Thyroid gland (tissue), 4 donors: ENCODE measurements around the gene IFT27. TPM values are rescaled to one million over a fixed set of nuclear protein-coding genes. Genes with fewer than 3 reads are reported as not detected.

Source experiments
- DNase-seq, 2 donors: peaks; one replicate each; pipeline ENCODE4 v3.0.0-alpha.2; 2019
- H3K27ac ChIP-seq, 3 donors: fragments of 200-600 bp; sonication (generic); 1 replicate in 2 of 3; 2 replicates in 1 of 3; pipeline ENCODE4 v1.5.1; 2016 to 2019; ENCODE audit warnings: mild to moderate bottlenecking in 1 of 3, moderate library complexity in 1 of 3
- H3K27me3 ChIP-seq: fragments of 200-600 bp; sonication (generic); one replicate; pipeline ENCODE4 v1.5.1; 2019
- H3K36me3 ChIP-seq, 2 donors: fragments of 200-600 bp; sonication (generic); one replicate each; pipeline ENCODE4 v1.5.1; 2016 to 2019
- H3K4me1 ChIP-seq, 2 donors: fragments of 200-600 bp; sonication (generic); one replicate each; pipeline ENCODE4 v1.5.1; 2017 to 2019
- H3K4me3 ChIP-seq, 3 donors: fragments of 200-600 bp; sonication (generic); replicated peaks in 1 of 3; 1 replicate in 2 of 3; 2 replicates in 1 of 3; pipeline ENCODE4 v1.5.1; 2016; ENCODE audit warnings: mild to moderate bottlenecking in 1 of 3
- H3K9me3 ChIP-seq: fragments of 200-600 bp; sonication (generic); one replicate; pipeline ENCODE4 v1.5.1; 2017
- POLR2A ChIP-seq, 2 donors: fragments of 450-650 bp; IDR thresholded peaks; one replicate each; pipeline ENCODE4 v1.6.1; 2017; ENCODE audit warnings: antibody characterized with exemption in 2 of 2, mild to moderate bottlenecking in 2 of 2, moderate library complexity in 1 of 2
- WGBS, 2 donors: methylation state at CpG; one replicate each; pipeline ENCODE4 v1.1.5; 2017; 5-methylcytosine and 5-hydroxymethylcytosine counted together
- intact Hi-C: fragments of 100-400 bp; cut with DNase I; formaldehyde crosslinking; loops from one replicate; pipeline ENCODE4 v1.15.1; 2023
- total RNA-seq, 4 donors: library from RNA; depleted of rRNA; stranded (reverse); fragments of >200 nt; gene quantifications; one replicate each; pipeline ENCODE4 v1.2.3, GENCODE V29; 2016
- TF ChIP-seq, protein P1 (sequence below), 6 experiments: fragments of 200-600 bp in 3 of 6; fragments of 450-650 bp in 3 of 6; sonication (generic) in 3 of 6; IDR thresholded peaks; one replicate each; pipeline ENCODE4 v1.5.1; 2016 to 2019; ENCODE audit warnings: antibody characterized with exemption in 6 of 6, mild to moderate bottlenecking in 2 of 6, inconsistent platforms in 1 of 6, moderate library complexity in 1 of 6

IFT27 gene
- total RNA-seq, 4 donors from 2014 or later = 25.1 to 39.2 (median 36.3) TPM

DNA sequence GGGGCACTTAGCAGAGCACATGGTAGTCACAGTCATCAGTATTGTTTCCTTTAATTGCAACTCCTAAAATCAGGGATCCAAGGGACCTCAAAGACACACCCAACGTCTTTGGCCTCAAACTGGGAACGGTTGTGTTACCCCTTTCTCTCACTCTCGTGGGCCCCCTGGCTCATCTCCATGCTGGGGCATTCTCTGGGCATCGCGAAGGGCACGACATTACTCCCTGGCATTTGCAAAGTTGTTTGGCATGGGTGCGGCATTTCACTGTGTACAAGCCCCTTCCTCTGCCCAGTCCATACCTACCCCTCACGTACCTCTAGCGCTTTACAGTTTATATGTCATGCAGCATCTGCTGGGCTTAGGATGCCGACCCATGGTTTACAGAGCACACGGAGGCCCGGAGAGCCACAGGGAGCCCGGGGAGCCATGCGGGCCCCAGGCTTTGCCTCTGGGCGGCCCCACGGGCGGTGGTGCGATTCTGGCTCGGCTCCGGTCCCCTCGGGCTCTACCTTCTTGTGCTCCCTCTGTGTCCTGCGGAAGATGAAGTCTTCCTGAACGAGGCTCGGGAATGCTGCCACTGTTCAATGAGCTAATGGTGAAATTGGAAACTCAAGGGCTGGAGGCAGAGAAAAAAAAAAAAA, 50.4 kb downstream of the IFT27 start:
- 63 to 66% methylated on average over 16 to 24 of the region's 24 CpGs for WGBS, 2 donors
- no peak for DNase-seq

DNA sequence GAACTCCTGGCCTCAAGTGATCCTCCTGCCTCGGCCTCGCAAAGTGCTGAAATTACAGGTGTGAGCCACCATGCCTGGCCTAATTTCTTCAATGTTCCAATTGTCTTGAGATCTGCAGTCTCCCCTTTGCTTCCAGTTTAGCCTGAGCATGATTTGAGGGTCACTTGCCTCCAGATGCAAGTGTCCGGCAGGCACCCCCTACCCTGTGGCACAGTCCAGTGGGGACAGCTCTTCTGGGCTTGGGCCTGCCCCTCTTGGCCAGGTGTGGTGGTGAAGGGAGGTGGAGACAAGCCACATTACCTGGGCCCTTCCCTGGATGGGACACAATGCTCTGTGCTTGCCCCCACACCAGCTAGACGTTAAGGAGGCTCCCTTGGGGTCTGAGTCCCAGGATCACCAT, 51.1 kb downstream of the IFT27 start:
- DNase-seq = no peak
- Histone ChIP-seq H3K27me3 (no peaks in the 10 kb centered on the region), H3K4me1 (no peaks in the 10 kb centered on the region), H3K4me3 (no peak overlapping the region), H3K36me3 (no peaks in the 10 kb centered on the region), H3K27ac (no peak overlapping the region), H3K9me3 (no peaks in the 10 kb centered on the region)
- TF ChIP-seq, protein P1, sequence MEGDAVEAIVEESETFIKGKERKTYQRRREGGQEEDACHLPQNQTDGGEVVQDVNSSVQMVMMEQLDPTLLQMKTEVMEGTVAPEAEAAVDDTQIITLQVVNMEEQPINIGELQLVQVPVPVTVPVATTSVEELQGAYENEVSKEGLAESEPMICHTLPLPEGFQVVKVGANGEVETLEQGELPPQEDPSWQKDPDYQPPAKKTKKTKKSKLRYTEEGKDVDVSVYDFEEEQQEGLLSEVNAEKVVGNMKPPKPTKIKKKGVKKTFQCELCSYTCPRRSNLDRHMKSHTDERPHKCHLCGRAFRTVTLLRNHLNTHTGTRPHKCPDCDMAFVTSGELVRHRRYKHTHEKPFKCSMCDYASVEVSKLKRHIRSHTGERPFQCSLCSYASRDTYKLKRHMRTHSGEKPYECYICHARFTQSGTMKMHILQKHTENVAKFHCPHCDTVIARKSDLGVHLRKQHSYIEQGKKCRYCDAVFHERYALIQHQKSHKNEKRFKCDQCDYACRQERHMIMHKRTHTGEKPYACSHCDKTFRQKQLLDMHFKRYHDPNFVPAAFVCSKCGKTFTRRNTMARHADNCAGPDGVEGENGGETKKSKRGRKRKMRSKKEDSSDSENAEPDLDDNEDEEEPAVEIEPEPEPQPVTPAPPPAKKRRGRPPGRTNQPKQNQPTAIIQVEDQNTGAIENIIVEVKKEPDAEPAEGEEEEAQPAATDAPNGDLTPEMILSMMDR (IDR thresholded peaks at IDR 0.05) = no peak
- TF ChIP-seq POLR2A (IDR thresholded peaks at IDR 0.05) = no peak
- 85 to 96% methylated on average over 3 of the region's 4 CpGs for WGBS, 2 donors
- intact Hi-C loops = no loop called here

More for the DNA sequence above, 50.4 kb downstream of the IFT27 start:
- Histone ChIP-seq H3K27me3 (no peaks in the 10 kb centered on the region), H3K27ac (no peak overlapping the region), H3K4me1 (no peaks in the 10 kb centered on the region), H3K36me3 (no peaks in the 10 kb centered on the region), H3K4me3 (no peak overlapping the region), H3K9me3 (no peaks in the 10 kb centered on the region)
- intact Hi-C loops = no loop called here
- no peak for TF ChIP-seq POLR2A (IDR thresholded peaks at IDR 0.05)
- TF ChIP-seq, protein P1 (IDR thresholded peaks at IDR 0.05) = no peak

DNA sequence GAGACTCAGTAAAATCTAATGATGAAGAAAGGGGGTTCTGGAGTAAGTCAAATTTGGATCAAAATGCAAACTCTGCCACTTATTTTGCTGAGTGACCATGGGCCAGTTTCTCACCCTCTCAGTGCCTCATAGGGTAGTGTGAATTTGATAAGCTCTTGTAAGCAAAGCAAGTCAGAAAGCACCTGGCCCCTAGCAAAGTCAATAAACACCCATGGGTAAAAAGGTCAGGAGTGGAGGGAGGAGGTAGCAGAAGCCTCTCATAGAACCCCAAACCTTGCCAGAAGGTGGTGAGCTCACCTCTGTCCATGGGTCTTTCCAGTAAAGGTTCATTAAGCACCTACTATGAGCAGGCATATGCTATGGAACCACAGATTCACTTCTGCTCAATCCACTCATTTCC, 53.9 kb downstream of the IFT27 start:
- no peak for DNase-seq
- Histone ChIP-seq H3K4me3 (no peak overlapping the region), H3K4me1 (no peaks in the 10 kb centered on the region), H3K9me3 (no peaks in the 10 kb centered on the region), H3K36me3 (no peaks in the 10 kb centered on the region), H3K27ac (no peak overlapping the region), H3K27me3 (no peaks in the 10 kb centered on the region)
- intact Hi-C loops = no loop called here
- TF ChIP-seq, protein P1 (IDR thresholded peaks at IDR 0.05) = no peak
- TF ChIP-seq POLR2A (IDR thresholded peaks at IDR 0.05) = no peak

- no peaks in the 10 kb centered on the region for H3K9me3 ChIP-seq
- no peak overlapping the region for H3K27ac ChIP-seq
- H3K4me3 ChIP-seq = no peak overlapping the region
- no peak for TF ChIP-seq POLR2A (IDR thresholded peaks at IDR 0.05)
- TF ChIP-seq, protein P1 (IDR thresholded peaks at IDR 0.05) = no peak
- 87% methylated on average over 1 of the region's 1 CpG for WGBS, 2 donors
- DNase-seq = no peak
- no peaks in the 10 kb centered on the region for H3K4me1 ChIP-seq
- H3K27me3 ChIP-seq = no peaks in the 10 kb centered on the region
- H3K36me3 ChIP-seq = no peaks in the 10 kb centered on the region
- intact Hi-C loops = no loop called here
These were observed 60.3 kb downstream of the IFT27 start for GRCh38 chr22:36715647-36716046.

- Histone ChIP-seq H3K27ac (no peak overlapping the region), H3K4me3 (no peak overlapping the region), H3K36me3 (no peaks in the 10 kb centered on the region), H3K27me3 (no peaks in the 10 kb centered on the region), H3K9me3 (no peaks in the 10 kb centered on the region), H3K4me1 (no peaks in the 10 kb centered on the region)
- WGBS, 2 donors = 86 to 89% methylated on average over 2 of the region's 2 CpGs
- no peak for DNase-seq
- intact Hi-C loops = no loop called here
- TF ChIP-seq, protein P1 (IDR thresholded peaks at IDR 0.05) = no peak
- no peak for TF ChIP-seq POLR2A (IDR thresholded peaks at IDR 0.05)
These were observed 61.8 kb downstream of the IFT27 start for GRCh38 chr22:36714110-36714509.
